Adrenal gland (tissue), 5 donors: ENCODE measurements around the gene LRRC8D.

Experiments
- POLR2A ChIP-seq, 2 donors: fragments of 450-650 bp; IDR thresholded peaks; one replicate each; pipeline ENCODE4 v1.6.1; 2017; ENCODE audit warnings: antibody characterized with exemption in 2 of 2, mild to moderate bottlenecking in 2 of 2, moderate library complexity in 1 of 2
- TF ChIP-seq, protein P1 (sequence below), 6 experiments: fragments of 450-650 bp in 4 of 6; fragments of 200-600 bp in 2 of 6; sonication (generic) in 1 of 6; IDR thresholded peaks; 1 replicate in 5 of 6; 2 replicates in 1 of 6; pipeline versions ENCODE4 v1.5.1 to v1.8.0; 2016 to 2021; ENCODE audit warnings: antibody characterized with exemption in 6 of 6, mild to moderate bottlenecking in 2 of 6, moderate library complexity in 1 of 6
- donor health status: DM: no; HTN: no; CAD: no.

DNA sequence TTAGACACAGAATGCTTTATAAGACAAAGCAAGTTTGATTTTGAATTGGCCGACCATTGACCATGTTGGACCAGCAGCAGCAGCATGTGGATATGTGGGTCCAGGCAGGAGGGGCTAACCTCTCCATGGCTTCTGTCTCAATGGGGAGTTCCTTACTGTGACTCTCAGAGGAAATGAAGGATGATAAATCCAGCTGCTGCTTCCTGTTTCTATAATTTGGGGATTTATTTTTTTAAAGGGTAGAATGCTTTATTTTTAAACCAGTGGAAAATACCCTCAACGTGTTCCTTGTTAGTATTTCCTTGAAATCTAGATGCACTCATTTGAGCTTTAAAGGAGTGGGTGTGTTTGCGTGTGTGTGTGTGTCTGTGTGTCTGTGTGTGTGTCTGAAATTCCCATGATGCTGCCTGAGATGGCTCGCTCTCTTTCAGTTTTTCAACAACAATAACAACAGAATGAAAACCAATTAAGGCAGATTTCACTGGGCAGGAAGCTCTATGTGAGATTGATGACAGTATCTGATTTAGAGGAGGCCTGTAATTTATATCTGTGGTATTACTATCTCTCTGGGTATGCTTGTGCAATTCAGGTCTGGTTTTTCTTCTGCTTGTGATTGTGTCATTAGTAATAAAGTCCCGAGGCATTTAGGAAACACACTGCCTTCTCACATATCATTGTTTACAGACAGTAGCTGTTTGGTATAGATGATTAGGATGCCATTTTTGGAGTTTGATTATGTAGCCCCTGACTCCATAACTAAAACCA lies 88.0 kb downstream of the LRRC8D start:
- TF ChIP-seq POLR2A (IDR thresholded peaks at IDR 0.05): no peak
- TF ChIP-seq, protein P1, sequence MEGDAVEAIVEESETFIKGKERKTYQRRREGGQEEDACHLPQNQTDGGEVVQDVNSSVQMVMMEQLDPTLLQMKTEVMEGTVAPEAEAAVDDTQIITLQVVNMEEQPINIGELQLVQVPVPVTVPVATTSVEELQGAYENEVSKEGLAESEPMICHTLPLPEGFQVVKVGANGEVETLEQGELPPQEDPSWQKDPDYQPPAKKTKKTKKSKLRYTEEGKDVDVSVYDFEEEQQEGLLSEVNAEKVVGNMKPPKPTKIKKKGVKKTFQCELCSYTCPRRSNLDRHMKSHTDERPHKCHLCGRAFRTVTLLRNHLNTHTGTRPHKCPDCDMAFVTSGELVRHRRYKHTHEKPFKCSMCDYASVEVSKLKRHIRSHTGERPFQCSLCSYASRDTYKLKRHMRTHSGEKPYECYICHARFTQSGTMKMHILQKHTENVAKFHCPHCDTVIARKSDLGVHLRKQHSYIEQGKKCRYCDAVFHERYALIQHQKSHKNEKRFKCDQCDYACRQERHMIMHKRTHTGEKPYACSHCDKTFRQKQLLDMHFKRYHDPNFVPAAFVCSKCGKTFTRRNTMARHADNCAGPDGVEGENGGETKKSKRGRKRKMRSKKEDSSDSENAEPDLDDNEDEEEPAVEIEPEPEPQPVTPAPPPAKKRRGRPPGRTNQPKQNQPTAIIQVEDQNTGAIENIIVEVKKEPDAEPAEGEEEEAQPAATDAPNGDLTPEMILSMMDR (IDR thresholded peaks at IDR 0.05): no peak
